OCI-LY3 (cell line): ENCODE results near the gene TAF4.

Source experiments
- EZH2phosphoT487 ChIP-seq: fragments of 200-600 bp; shearing (Covaris generic); IDR thresholded peaks from 2 replicates; pipeline ENCODE4 v1.6.1; 2018; ENCODE audit warnings: antibody characterized with exemption, mixed run types, low read depth
- TF ChIP-seq, protein P1 (sequence below): fragments of 200-600, 300-600 bp; sonication (generic); IDR thresholded peaks from 2 replicates; pipeline ENCODE4 v1.5.1; 2014; ENCODE audit warnings: antibody characterized with exemption, low read length, low read depth

DNA sequence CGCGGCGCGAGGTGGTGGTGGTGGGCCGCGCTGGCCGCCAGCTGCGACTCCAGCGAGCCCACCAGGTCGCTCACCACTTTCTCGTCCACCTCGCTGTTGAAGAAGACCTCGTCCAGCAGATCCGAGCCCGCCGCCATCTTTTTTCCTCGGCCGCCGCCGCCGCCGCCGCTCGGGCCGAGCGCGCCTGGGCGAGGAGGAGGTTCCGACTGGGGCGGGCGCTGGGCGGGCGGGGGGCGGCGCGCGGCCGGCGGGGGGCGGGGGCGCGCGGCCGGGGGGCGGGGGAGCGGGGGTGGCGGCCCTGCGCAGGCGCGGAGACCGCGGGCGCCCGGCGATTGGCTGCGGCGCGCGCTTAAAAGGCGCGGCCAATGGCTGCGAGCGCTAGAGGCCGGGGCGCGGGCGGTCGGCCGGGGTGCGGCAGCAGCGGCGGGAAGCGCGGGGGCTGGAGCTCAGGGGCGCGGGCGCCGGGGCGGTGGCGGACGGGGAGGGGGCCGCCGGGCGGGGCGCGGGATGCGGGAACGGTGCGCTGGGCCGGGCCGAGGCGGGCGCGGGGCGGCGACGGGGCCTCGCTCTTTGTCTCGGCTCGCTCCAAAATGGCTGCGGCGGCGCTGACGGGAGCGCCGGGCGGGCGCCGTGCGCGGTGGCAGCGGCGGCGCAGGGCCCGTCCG is at the start of gene TAF4:
- TF ChIP-seq, protein P1, sequence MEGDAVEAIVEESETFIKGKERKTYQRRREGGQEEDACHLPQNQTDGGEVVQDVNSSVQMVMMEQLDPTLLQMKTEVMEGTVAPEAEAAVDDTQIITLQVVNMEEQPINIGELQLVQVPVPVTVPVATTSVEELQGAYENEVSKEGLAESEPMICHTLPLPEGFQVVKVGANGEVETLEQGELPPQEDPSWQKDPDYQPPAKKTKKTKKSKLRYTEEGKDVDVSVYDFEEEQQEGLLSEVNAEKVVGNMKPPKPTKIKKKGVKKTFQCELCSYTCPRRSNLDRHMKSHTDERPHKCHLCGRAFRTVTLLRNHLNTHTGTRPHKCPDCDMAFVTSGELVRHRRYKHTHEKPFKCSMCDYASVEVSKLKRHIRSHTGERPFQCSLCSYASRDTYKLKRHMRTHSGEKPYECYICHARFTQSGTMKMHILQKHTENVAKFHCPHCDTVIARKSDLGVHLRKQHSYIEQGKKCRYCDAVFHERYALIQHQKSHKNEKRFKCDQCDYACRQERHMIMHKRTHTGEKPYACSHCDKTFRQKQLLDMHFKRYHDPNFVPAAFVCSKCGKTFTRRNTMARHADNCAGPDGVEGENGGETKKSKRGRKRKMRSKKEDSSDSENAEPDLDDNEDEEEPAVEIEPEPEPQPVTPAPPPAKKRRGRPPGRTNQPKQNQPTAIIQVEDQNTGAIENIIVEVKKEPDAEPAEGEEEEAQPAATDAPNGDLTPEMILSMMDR, result no peak
- TF ChIP-seq EZH2phosphoT487, result no peak
